A673 (cell line): Measurements from ENCODE around the gene FOXC1. TPM values are rescaled to one million over a fixed set of nuclear protein-coding genes. Genes with fewer than 3 reads are reported as not detected.

ENCODE experiments used
- BruUV-seq: library from RNA; stranded (reverse); fragments of 400-500 nt; replicated peaks from 2 replicates; lab custom pipeline; 2021; lab: Mats Ljungman, UMichigan
- CTCF ChIA-PET: fragments of 300-600 bp; sonication (Branson Sonifier 250); formaldehyde crosslinking; loops from one replicate; lab custom pipeline; 2022; ENCODE audit warnings: antibody characterized with exemption; lab: Charles Lee
- POLR2A ChIA-PET: fragments of 300-600 bp; sonication (Branson Sonifier 250); formaldehyde crosslinking; loops from one replicate; lab custom pipeline; 2022; ENCODE audit warnings: antibody characterized with exemption; ENCODE audit not compliant: low non-redundant PET; lab: Charles Lee
- DNase-seq: peaks from one replicate; pipeline ENCODE4 v3.0.0-alpha.2; 2015; ENCODE audit warnings: low spot score
- H3K27ac ChIP-seq: fragments of 200-600 bp; sonication (generic); 2 replicates; pipeline ENCODE4 v1.5.1; 2016; ENCODE audit warnings: mixed run types, low read depth, mild to moderate bottlenecking, mixed read lengths, antibody characterized with exemption, low read length; ENCODE audit not compliant: poor library complexity, severe bottlenecking
- H3K27me3 ChIP-seq: fragments of 200-600 bp; sonication (generic); replicated peaks from 2 replicates; pipeline ENCODE4 v1.6.1; 2017; ENCODE audit warnings: mixed run types, low read depth, mild to moderate bottlenecking, mixed read lengths, antibody characterized with exemption, low read length; ENCODE audit not compliant: insufficient read depth, poor library complexity
- H3K36me3 ChIP-seq: fragments of 200-600 bp; sonication (generic); 2 replicates; pipeline ENCODE4 v1.6.1; 2016; ENCODE audit warnings: mixed run types, mild to moderate bottlenecking, mixed read lengths, antibody characterized with exemption, low read length; ENCODE audit not compliant: insufficient read depth, poor library complexity, severe bottlenecking
- H3K4me1 ChIP-seq: fragments of 200-600 bp; sonication (generic); 2 replicates; pipeline ENCODE4 v1.6.1; 2017; ENCODE audit warnings: mixed run types, mild to moderate bottlenecking, mixed read lengths, antibody characterized with exemption, low read length; ENCODE audit not compliant: insufficient read depth, poor library complexity, severe bottlenecking
- H3K4me3 ChIP-seq: fragments of 200-600 bp; sonication (generic); 2 replicates; pipeline ENCODE4 v1.5.1; 2016; ENCODE audit warnings: low read depth, mixed run types, mild to moderate bottlenecking, mixed read lengths, low read length; ENCODE audit not compliant: poor library complexity, severe bottlenecking
- H3K9me3 ChIP-seq: fragments of 200-600 bp; sonication (generic); 2 replicates; pipeline ENCODE4 v1.6.1; 2016; ENCODE audit warnings: mixed run types, low read depth, mild to moderate bottlenecking, mixed read lengths, antibody characterized with exemption, low read length; ENCODE audit not compliant: poor library complexity, severe bottlenecking
- CTCF ChIP-seq: fragments of 300-800, 200-600 bp; sonication (generic); conservative IDR thresholded peaks from 2 replicates; pipeline ENCODE4 v1.5.1; 2017; ENCODE audit warnings: low read depth, mild to moderate bottlenecking, antibody characterized with exemption, low read length, moderate library complexity, mixed read lengths
- EZH2 ChIP-seq: fragments of 200-600 bp; sonication (generic); IDR thresholded peaks from 2 replicates; pipeline ENCODE4 v1.6.1; 2017; ENCODE audit warnings: borderline replicate concordance, low read depth, mild to moderate bottlenecking, mixed read lengths, antibody characterized with exemption, low read length; ENCODE audit not compliant: poor library complexity, severe bottlenecking
- intact Hi-C: fragments of 100-400 bp; cut with micrococcal nuclease; formaldehyde crosslinking; loops from one replicate; pipeline ENCODE4 v1.10.0; 2022; ENCODE audit not compliant: unreplicated experiment
- total RNA-seq: library from RNA; stranded (reverse); gene quantifications from 2 replicates; pipeline ENCODE4 v1.2.3, GENCODE V29; 2021

Gene FOXC1
- total RNA-seq, 1 experiment from 2014 or later = 0.49 TPM

GRCh38 chr6:1617466-1618310 lies 8.0 kb downstream of the FOXC1 start:
- Histone ChIP-seq H3K27ac (no peak overlapping the region), H3K27me3 (peaks cover 18% of the 10 kb centered on the region), H3K9me3 (no peaks in the 10 kb centered on the region), H3K4me3 (no peak overlapping the region), H3K36me3 (no peaks in the 10 kb centered on the region), H3K4me1 (peaks cover 4% of the 10 kb centered on the region)
- POLR2A ChIA-PET = no interaction called here
- intact Hi-C loops = no loop called here
- no peak for TF ChIP-seq CTCF
- no peak for TF ChIP-seq EZH2
- no TSS peak for BruUV-seq
- CTCF ChIA-PET = no interaction called here
- DNase-seq = no peak

- no TSS peak for BruUV-seq
Observed at GRCh38 chr6:1618311-1619097, 8.8 kb downstream of the FOXC1 start.

More at GRCh38 chr6:1618311-1619097, 8.8 kb downstream of the FOXC1 start:
- Histone ChIP-seq H3K27ac (no peak overlapping the region), H3K9me3 (no peaks in the 10 kb centered on the region), H3K4me1 (no peaks in the 10 kb centered on the region), H3K27me3 (peaks cover 16% of the 10 kb centered on the region), H3K36me3 (no peaks in the 10 kb centered on the region), H3K4me3 (no peak overlapping the region)
- ChIA-PET CTCF (no interaction called here), POLR2A (no interaction called here)
- intact Hi-C loops = no loop called here
- TF ChIP-seq CTCF = no peak
- no peak for TF ChIP-seq EZH2
- no peak for DNase-seq
